K562 (cell line): ENCODE data around the gene C6orf15. TPM values are rescaled to one million over a fixed set of nuclear protein-coding genes. Genes with fewer than 3 reads are reported as not detected.

Source experiments
- ARID3A ChIP-seq: IDR thresholded peaks from 2 replicates; pipeline ENCODE4 v1.6.1; 2012; ENCODE audit warnings: low read depth, low read length, improper control_type of control experiment, borderline replicate concordance
- CHD7 ChIP-seq: fragments of 200-600 bp; sonication (generic); IDR thresholded peaks from one replicate; pipeline ENCODE4 v1.6.1; 2012; ENCODE audit warnings: mild to moderate bottlenecking, low read depth, low read length, inconsistent platforms
- EGR1 ChIP-seq: fragments of 450-650 bp; conservative IDR thresholded peaks from 2 replicates; pipeline ENCODE4 v1.6.1; 2017; ENCODE audit warnings: mild to moderate bottlenecking
- EHMT2 ChIP-seq: fragments of 450-650 bp; IDR thresholded peaks from 2 replicates; pipeline ENCODE4 v1.6.1; 2018; ENCODE audit warnings: antibody characterized with exemption
- PHF8 ChIP-seq: fragments of 200-600 bp; sonication (generic); IDR thresholded peaks from 2 replicates; pipeline ENCODE4 v1.6.1; 2012; ENCODE audit warnings: mixed run types, mild to moderate bottlenecking, inconsistent platforms, low read length, moderate library complexity, borderline replicate concordance
- RBFOX2 ChIP-seq: fragments of 200-400 bp; formaldehyde crosslinking; IDR thresholded peaks from 2 replicates; pipeline ENCODE4 v1.6.1; 2017; ENCODE audit warnings: low read depth, mild to moderate bottlenecking, low read length, moderate library complexity
- RBM39 ChIP-seq: fragments of 200-400 bp; formaldehyde crosslinking; optimal IDR thresholded peaks from 2 replicates; pipeline ENCODE3; 2018; ENCODE audit warnings: low read depth, low read length
- TCF7 ChIP-seq: sonication (generic); IDR thresholded peaks from 2 replicates; pipeline ENCODE4 v1.6.1; 2016; ENCODE audit warnings: antibody characterized with exemption, borderline replicate concordance
- THRA ChIP-seq: fragments of 450-650 bp; IDR thresholded peaks from 2 replicates; pipeline ENCODE4 v1.6.1; 2017; ENCODE audit warnings: mild to moderate bottlenecking, moderate library complexity
- ZNF511 ChIP-seq: sonication (generic); formaldehyde crosslinking; IDR thresholded peaks from 2 replicates; pipeline ENCODE4 v1.8.0; 2022; ENCODE audit warnings: mild to moderate bottlenecking, missing genetic modification reagents
- ZNF764 ChIP-seq: fragments of 250-450 bp; sonication (Bioruptor Pico); IDR thresholded peaks from 2 replicates; pipeline ENCODE4 v1.4.0; 2020; ENCODE audit warnings: low read depth, mild to moderate bottlenecking, moderate library complexity
- ZNF785 ChIP-seq: fragments of 250-450 bp; sonication (Bioruptor Pico); IDR thresholded peaks from 2 replicates; pipeline ENCODE4 v1.4.0; 2020; ENCODE audit warnings: mild to moderate bottlenecking
- polyA plus RNA-seq, 8 experiments: library from polyadenylated mRNA; depleted of rRNA in 4 of 8; stranded (reverse) in 5 of 8; unstranded in 3 of 8; fragments of >200 nt; fragmentation: Nextera tagmentation in 2 of 8; fragmentation: Illumina TruSeq in 1 of 8; extraction: Ambion mirVana in 2 of 8; extraction: Trizol in 1 of 8; gene quantifications; 2 replicates each; pipeline versions ENCODE4 v1.2.1 to v1.2.3, GENCODE V29; 2011 to 2014; ENCODE audit warnings: inconsistent platforms in 1 of 8, missing spikeins in 1 of 8
- total RNA-seq, 7 experiments: library from RNA; depleted of rRNA in 6 of 7; stranded (reverse); fragments of >200 nt in 6 of 7; fragmentation: Illumina TruSeq in 2 of 7; extraction: Trizol in 2 of 7; gene quantifications; 2 replicates each; pipeline versions ENCODE4 v1.2.1 to v1.2.3, GENCODE V29; 2011 to 2021; ENCODE audit warnings: low replicate concordance in 1 of 7

Gene C6orf15
- total and polyA plus RNA-seq, 9 of the 15 experiments (the other 6 are each of a cell fraction or from before 2014, with no cell fraction given) = not detected

- TF ChIP-seq ZNF511 (CRISPR knock-in tag) (0 out of 2 replicates have a peak, but pooled peaks have one; percentile 51), ARID3A (peak; percentile 79; the same call in 1 of the 2 replicates), ZNF785 (CRISPR knock-in tag) (no peak), RBFOX2 (peak; percentile 81), CHD7 (no peak), EGR1 (peak; percentile 95), PHF8 (peak; percentile 74; the same call in 1 of the 2 replicates), TCF7 (no peak), RBM39 (no peak), THRA (no peak), EHMT2 (0 out of 2 replicates have a peak, but pooled peaks have one; percentile 28), ZNF764 (CRISPR knock-in tag) (no peak)
Observed at GRCh38 chr6:31158140-31158862, 45.9 kb upstream of the C6orf15 start, which contains the start of gene TCF19 (continued).
